IPS DF 4.7 (cell line): ENCODE measurements around the gene TIA1.
"Not testable (repeated sequence)": the region's sequence is repeated elsewhere in the genome, so short reads cannot be mapped to it uniquely, and the experiment has no call there.

Experiments
- DNase-seq: peaks from one replicate; pipeline ENCODE4 v3.0.0-alpha.2; 2013; ENCODE audit warnings: low spot score; ENCODE audit errors: extremely low read depth

Gene TIA1

DNA sequence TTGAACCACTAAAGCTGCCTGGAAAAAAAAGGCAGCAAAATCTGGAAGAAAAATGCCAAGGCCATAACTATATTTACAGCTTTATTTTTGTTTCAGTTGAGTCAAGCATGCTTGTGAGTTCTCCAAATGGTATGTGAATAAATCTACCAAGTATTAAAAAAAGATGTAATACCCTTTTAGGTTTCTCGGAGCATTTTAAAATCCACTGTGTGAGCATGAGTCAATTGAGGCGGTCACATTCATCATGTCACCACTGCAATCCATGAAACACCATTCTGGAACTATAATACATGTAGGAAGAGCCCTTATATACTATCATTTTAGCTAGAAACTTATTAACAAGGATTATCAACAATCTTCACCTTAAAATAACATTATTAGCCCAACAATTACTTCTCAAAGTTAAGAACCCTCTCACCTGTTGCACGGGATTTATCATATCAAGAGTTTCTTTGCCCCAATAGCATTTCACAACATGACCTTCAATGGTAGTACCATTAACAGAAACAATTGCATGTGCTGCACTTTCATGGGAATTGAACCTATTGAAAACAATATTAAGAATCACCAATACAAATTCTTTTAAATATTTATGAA lies 33.4 kb downstream of the TIA1 start:
- no peak for DNase-seq

DNA sequence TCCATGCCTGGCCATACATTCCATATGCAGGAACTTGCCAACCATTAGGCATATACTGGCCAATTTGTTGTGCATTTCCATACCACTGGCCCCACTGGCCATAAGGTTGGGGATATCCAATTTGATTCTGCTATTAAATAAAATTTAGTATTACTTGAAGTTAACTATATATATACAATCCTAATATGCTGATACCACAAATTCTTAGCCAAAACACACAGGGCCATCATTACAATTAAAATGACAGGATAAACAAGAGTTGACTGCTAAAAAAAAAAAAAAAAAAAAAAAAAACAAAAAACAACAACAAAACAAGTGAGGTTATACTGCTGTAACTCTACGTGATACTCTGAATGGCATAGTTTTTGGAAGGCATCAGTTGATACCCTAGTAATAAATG lies 34.1 kb downstream of the TIA1 start:
- no peak for DNase-seq

DNA sequence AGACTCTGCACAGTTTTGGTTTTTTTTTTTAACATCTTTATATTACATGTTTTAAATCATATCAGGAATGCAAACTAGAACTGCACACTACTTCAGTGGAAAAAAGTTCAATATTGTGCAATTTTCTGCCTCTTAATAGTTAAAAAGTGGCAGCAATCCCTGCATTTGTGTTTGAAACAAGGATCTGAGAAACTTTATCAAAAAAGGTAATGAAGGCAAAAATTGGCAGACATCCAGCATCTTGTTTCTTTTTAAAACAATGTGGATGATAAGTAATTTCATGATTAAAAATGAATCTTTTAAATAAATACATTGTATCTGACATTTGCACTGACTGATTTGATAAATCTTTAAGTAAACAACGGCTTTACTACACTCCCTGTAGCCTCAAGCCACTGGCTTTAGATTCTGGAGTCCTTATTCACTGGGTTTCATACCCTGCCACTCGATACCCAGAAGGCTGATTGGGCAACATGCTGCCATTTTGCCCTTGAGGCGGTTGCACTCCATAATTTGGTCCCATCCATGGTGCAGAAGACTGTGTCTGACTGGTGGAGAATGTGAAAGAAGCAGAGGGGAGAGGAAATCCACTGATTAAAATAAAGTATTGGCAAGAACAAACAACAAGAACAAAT lies 36.0 kb downstream of the TIA1 start:
- no peak for DNase-seq

DNA sequence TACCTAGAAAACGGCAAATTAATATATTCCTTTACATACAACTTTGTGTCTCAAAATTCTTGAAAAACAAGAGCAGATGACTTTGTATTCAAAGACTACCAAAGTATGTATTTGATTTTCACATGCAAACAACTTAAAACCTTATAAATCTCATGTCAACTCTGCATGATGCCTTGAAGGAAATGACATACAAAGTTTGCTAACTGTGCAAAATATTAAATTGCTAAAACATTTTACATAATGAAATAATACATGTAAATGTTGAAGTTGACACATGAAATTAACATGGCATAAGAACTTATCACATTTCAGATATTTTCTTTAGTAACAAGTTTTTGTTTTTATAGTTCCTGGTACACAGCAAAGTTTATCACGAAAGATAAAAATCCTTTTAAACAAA lies 36.8 kb downstream of the TIA1 start:
- DNase-seq: no peak

DNA sequence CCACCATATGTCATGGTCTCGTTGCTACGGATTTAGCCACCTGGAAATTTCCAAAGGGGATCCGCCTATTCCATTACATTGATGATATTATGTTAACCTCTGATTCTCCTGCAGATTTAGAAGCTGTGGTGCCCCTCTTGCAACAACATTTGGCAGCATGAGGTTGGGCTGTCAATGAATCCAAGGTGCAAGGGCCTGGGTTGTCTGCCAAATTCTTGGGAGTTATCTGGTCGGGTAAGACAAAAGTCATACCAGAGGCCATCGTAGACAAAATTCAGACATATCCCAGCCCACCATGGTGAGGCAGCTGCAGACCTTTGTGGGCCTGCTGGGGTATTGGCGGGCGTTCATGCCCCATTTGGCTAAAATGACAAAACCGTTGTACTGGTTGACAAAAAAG lies 44.0 kb downstream of the TIA1 start:
- DNase-seq: no peak

DNA sequence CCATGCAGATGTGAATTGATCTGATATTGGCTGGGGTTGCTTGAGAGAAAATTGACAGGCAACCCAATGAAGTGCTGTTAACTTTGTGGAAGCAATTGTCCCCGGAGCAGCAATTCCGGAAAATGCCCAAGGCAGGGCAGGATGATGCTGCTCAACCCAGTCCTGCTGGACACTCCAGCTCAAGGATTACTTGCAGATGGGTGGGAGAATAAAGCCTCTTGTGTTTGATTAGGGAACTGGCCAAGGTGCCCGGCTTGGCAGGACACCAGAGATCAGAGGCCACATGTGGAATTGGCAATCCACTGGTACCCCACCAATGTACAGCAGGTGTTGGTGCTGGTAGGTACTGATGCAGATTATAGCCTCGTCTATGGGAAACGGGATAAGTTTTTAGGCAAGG lies 45.3 kb downstream of the TIA1 start:
- DNase-seq: no peak

DNA sequence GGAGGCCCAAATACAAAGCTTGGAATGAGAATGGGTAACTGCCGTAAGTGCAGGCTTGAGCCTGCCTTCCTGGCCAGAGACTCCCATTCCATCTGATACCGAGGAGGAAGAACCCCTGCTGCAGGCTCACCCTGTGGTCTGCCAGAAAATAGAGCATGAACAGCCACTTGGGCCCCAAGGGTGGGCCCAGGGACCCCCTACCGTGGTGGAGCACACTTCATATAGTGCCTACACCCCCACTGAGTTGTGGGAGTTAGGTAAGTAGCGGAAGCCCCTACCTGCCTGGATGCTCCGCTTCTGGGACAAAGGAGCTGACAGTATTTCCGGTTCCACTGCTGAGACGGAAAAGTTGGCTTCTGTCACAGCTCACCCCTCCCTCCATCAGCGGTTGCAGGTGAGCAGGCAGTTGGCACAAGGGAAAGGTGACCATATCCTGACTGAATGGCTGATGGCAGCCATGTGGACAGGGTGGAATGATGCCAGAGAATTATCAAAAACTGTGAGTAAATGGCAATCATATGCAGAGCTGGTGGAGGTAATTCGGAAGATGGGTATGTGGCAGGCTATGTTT lies 46.1 kb downstream of the TIA1 start:
- no peak for DNase-seq

DNA sequence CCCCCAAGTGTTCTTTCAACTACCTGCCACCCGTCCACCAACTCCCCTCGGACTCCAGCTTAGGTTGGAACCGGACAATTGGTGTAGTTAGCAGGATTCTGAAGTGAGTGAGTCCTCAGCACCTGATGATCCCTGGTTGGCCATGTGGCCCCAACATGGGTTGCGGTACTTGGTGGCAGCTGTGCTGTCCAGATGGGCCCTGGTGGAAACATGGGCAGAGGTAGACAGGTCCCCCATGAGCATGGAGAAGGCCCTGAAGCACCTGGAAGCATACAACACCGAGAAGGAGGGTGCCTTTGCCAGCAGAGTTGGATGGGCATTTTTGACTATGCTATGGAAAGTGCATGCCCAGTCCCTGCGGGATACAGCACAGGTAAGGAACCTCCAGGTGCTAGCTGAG lies 46.6 kb downstream of the TIA1 start:
- no peak for DNase-seq

DNA sequence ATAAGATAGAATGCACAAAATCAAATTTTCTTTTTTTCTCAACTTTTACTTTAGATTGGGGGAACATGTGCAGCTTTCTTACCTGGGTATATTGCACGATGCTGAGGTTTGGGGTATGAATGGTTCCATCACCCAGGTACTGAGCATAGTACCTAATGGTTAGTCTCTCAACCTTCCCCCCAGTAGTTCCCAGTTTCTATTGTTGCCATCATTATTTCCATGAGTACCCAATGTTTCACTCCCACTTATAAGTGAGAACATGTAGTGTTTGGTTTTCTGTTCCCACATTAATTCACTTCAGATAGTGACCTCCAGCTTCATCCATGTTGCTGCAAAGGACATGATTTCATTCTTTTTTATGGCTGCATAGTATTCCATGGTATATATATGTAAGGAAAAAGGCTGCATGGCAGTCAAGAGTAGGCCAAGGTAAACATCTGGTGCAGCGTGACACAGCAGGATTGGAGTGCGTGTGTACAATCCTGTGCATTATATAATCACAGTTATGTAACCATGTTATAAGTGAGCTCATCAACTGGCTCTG lies 47.1 kb downstream of the TIA1 start:
- no peak for DNase-seq

DNA sequence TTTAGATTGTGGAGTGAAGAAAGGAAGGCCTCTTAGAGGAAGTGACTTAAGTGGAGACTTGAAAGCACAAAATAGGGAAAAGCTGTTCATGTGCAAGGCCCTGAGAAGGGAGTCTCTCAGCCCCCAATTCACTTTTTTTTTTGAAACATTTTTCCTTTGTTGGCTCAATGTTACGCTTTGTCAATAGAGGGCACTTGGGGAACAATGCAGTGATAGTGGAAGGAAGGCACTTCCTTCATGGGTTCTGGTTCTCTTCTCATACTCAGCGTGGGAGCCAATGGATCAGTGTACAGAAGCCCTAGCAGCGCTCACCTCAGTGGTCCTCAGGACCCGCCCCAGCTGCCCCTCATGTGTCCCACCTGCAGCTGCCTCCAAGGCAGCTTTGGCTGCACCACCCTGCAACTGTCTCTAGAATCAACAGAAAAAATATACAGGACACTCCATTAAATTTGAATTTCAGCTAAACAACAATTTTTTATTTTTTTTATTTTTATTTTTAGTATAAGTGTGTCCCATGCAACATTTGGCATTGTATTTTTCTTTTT lies 49.0 kb downstream of the TIA1 start:
- no peak for DNase-seq

DNA sequence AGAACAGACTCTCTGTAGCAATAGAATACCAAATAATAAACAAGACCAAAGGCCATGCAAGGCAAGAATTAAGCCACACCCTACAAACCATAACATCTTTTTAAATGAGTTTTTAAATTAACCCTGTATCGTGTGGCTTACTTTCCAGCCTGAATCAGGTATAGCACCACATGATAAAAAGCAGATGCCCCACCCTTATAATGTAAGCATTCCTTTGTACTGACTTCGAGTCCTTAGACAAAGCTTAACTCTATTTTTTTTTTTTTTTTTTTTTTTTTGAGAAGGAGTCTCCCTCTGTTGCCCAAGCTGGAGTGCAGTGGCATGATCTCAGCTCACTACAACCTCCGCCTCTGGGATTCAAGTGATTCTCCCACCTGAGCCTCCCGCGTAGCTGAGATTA lies 55.9 kb downstream of the TIA1 start:
- no peak for DNase-seq

DNA sequence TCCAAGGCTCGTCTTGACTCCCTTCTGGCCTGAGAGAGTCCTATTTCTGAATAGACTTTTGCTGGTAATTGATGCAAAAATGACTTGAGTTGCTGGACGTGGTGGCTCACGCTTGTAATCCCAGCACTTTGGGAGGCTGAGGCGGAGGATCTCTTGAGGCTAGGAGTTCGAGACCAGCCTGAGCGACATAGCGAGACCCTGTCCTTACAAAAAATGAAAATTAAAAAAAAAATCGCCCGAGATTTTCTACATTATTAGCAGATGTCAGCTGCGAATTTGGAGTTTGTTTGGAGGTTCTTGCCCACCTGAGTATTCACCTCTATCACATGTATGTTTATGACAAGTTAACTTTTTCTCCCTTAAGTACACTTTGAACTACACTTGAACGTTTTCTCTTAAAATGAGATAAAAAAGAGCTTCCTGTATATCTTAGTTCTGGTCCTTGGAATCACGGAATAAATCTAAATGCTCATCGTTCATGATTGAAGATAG lies 57.1 kb downstream of the TIA1 start:
- no peak for DNase-seq

DNA sequence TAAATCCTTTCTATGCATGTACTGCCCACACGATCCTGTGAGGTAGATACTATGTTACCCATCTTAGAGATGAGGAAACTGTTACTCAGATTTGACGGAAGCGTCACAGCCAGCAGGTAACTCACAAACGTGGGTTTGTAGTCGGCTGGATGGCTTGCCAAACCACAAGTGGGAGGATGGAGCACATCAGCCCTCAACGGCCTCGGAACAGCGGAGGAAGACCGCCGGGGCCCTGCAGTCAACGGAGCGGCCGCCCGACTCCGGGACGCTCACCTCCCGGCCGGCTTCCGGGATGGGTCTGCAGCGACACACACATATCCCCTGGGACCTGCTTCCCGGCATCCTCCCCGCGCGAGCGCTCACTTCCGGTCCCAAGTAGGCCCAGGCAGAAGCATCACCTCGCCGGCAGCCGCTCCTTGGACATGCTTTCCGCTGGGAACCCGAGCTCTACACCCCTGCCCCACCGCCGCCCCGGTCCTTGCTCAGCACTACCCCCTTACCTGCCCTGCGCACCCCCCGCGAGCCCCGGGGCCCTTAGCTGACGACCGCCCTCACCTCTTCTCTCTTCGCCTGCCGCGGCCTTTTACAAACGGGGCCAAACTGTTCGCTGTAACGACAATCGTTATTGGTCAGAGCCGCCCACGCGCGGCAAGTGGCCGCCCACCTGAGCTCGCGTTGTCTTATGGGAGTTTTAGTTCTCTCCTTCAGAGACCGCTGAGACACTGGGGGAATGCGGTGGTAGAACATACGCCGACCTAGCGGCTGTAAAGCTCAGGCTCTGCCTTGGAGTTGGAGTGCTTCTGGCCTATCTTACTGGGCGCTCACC lies 57.8 kb downstream of the TIA1 start, which contains the start of gene C2orf42:
TSS of gene C2orf42 (minus strand) at position 602 of the 826 bp plus-strand sequence. CDS start 9,034 bp downstream, outside the sequence.
- peak; percentile 96 for DNase-seq

DNA sequence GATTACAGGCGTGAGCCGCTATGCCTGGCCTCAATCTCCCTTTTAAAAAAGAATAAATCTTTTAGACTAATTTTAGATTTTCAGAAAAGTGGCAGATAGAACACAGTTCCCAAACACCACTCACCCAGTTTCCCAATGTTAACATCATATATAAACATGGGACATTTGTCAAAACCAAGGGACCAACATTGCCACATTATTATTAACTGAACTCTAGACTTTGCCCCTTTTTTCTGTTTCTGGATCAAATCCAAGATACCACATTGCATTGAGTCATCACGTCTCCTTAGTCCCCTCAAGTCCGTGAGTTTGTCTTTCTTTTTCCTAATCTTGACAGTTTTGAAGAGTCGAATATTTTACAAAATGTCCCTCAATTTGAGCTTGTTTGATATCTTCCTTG lies 60.0 kb downstream of the TIA1 start:
- DNase-seq: no peak

DNA sequence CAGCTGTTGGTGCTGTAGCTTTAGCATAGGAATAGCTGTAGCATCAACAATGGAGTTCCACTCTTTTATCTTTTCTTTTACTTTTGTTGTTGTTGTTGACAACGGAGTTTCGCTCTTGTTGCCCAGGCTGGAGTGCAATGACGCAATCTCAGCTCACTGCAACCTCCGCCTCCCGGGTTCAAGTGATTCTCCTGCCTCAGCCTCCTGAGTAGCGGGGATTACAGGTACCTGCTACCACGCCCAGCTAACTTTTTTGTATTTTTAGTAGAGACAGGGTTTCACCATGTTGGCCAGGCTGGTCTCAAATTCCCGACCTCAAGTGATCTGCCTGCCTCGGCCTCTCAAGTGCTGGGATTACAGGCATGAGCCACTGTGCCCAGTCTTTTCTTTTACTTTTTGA lies 61.3 kb downstream of the TIA1 start:
- not testable (repeated sequence) for DNase-seq

DNA sequence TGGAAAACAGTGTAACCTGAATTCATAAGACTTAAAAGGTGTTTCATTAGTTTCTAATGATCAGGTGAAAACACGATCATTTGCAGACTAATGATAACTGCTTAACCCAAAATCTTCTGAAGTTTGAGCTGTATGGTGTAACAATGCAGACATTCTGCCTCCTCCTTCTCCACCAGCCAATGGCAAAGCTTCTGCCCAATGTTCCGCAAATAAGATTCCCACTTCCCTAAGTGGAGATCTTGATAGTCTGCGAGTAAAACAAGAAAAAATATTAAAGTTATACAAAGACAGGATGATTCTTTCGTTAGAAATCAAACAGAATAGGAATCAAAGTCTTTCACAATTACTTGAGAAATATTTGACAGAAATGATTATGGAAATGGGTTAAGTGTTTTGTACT lies 65.7 kb downstream of the TIA1 start:
- no peak for DNase-seq

DNA sequence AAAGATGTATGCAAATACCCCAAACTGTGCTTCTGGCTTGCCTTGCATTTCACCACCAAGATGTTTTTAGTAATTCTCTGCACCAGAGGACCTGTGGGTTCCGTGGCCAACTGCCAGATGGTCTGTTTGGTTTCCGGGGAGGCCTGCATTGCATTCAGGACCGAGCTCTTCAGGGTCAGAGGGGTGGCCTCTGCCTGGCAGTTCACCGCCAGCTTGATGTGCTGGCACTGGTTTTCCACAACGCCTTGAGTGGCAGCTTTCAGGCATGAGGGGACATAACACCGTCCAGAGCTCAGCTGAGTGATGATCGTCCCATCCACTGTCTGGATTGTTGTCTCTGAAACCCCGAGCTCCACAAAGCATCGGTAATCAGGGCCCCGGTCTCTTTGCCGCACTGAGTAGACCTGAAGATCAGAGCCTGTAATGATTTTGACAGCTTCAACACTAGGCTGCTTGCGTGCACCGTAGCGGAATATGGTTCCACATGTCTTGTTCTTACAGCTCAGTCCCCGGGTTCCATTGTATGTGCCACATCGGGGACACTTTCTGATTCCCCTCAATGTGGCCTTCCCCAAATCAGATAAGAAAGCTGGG lies 67.0 kb downstream of the TIA1 start:
- DNase-seq: no peak

DNA sequence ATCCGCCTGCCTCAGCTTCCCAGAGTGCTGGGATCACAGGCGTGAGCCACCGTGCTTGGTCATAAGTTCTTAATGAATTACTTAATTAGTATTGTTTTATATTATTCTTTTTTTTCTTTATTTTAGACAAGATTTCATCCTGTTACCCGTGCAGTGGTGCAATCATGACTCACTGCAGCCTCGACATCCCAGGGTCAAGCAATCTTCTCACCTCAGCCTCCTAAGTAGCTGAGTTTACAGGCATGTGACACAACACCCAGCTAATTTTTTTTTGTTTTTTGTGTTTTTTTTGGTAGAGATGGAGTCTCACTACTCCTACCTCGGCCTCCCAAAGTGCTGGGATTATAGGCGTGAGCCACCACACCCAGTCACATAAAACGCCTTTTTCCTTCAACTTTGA lies 74.9 kb downstream of the TIA1 start:
- DNase-seq: no peak

DNA sequence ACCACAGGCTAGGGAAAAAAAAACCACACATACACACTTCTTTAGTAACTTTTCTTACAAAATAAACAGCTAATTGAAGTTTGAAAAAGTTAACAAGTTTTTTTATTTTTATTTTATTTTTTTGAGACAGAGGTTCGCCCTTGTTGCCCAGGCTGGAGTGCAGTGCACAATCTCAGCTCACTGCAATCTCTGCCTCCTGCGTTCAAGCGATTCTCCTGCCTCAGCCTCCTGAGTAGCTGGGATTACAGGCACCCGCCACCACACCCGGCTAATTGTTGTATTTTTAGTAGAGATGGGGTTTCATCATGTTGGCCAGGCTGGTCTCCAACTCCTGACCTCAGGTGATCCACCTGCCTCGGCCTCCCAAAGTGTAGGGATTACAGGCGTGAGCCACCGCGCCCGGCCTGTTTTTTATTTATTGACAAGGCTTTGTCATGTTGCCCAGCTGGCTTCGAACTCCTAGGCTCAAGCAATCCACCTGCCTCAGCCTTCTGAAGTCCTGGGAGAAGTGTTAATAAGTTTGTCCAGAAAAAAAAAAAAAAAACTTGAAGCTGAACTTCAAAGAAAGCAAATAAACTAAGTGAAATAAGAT lies 78.7 kb downstream of the TIA1 start:
- DNase-seq: not testable (repeated sequence)

DNA sequence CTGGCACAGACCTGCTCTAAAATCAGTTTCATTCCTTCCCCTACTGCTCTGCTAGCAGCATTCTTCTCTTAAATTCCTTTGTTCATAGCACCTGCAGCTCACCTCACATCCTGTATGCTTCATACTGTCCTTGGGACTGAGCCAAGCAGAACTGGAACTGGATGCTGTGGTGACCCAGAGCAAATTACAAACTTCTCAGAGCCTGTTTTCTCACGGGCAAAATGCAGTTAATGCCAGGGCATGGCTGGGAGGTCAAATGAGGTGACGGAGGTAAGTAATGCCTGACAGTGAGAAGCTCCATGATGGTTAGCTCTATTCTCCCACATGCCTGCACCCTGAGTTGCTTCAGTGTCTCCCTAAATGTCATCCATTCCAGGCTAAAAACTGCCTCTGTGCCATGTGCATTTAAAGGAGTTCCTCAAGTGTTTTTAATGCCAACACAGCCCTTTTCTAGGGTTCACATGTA lies 87.3 kb downstream of the TIA1 start:
- no peak for DNase-seq

DNA sequence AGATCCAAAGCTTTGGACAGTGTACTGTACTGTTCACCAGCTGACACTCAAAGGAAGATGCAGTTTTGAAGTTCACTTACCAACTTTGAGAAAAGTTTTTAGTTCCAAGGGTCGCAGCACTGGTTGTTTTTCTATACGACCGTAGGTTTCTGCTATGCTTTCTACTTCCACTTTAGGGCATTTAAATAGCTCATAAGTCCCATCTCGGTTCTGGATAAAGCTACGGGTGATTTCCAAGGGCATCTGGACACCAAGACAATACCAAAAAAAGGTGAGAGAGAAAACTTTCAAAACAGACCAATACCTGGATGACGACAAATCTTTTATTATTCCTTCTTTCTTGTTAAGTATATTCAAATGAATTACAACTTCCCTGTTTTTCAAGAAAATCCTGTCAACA lies 87.9 kb downstream of the TIA1 start:
- no peak for DNase-seq
